Embryonic facial prominence (tissue), 1 donor: Measurements from ENCODE around the gene ELP6.
"Not testable (repeated sequence)": the region's sequence is repeated elsewhere in the genome, so short reads cannot be mapped to it uniquely, and the experiment has no call there.

ENCODE experiments used
- DNase-seq: peaks from one replicate; pipeline ENCODE4 v3.0.0-alpha.2; 2016; ENCODE audit errors: extremely low spot score

Gene ELP6

DNA sequence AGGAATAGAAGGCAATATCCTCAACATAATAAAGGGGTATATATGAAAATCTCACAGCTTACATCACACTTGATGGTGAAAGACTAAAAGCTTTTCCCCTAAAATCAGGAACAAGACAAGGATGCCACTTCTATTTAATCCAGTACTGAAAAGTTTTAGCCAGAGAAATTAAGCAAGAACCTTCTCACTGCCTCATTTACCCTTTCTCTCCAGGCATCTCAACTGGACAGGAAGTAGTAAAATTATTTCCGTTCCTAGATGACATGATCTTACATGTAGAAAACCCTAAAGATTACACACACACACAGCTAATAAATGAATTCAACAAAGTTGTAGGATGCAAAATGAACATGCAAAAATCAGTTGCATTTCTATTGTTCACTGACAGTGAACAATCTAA, 48.9 kb downstream of the ELP6 start:
- no peak for DNase-seq

DNA sequence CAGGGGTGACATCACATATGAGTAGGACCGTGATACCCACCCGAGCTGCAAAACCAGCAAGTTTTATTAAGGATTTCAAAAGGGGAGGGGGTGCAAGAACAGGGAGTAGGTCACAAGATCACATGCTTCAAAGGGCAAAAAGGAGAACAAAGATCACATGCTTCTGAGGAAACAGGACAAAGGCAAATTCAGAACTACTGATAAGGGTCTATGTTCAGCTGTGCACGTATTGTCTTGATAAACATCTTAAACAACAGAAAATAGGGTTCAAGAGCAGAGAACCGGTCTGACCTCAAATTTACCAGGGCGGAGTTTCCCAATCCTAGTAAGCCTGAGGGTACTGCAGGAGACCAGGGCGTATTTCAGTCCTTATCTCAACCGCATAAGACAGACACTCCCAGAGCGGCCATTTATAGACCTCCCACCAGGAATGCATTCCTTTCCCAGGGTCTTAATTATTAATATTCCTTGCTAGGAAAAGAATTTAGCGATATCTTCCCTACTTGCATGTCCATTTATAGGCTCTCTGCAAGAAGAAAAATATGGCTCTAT, 53.9 kb downstream of the ELP6 start:
- not testable (repeated sequence) for DNase-seq

- DNase-seq = no peak
Measured at GRCh38 chr3:47456984-47457383, 56.5 kb downstream of the ELP6 start.

DNA sequence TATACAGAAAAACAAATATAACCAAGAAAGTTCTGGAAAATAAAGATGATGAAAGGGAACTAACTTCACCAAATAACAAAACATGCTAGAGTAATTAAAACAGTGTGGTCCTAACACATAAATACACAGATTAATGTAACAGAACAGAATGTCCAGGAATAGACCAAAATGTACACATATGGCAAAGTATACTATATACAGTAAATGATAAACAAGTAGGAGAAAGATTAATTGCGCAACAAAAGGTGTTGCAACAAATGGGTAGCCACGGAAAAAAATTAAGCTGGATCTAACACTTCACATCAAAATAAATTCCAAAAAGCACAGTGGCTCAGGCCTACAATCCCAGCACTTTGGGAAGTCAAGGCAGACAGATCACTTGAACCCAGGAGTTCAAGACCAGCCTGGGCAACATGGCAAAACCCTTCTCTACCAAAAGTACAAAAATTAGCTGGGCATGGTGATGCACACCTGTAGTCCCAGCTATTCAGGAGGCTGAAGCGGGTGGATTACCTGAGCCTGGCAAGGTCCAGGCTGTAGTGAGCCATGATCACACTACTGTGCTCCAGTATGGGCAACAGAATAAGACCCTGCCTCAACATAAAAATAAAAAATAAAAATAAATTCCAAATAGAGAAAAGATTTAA, 57.6 kb downstream of the ELP6 start:
- DNase-seq = no peak

DNA sequence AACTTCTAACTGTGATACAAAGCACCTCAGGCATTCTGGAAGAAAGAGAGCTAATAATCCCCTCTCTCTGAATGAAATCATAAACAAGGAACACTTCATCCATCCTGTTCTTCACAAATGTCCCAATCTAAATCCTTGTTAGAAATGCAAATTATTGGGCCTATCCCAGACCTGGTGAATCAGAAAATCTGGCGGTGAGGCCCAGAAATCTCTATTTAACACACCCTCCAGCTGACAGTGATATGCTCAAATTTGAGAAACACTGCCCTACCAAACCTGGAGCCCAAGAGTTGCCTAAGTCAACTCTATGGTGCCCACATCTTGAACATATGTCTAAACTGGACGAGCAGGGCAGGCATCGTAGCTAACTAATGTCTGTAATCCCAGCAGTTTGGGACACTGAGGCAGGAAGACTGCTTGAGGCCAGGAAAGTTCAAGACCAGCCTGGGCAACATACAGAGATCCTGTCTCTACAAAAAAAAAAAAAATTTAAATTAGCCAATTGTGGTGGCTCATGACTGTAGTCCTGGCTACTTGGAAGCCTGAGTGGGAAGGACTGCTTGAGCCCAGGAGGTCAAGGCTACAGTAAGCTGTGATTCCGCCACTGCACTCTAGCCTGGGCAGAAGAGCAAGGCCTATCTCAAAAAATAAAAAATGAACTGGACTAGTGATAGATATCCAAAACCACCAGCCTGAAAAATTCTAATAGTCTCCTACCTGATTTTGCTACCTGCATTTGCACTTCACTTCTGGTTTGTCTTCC, 60.9 kb downstream of the ELP6 start:
- no peak for DNase-seq
